HG02642 (cell line): ENCODE results near the gene QKI.
"Not testable (repeated sequence)": the region's sequence is repeated elsewhere in the genome, so short reads cannot be mapped to it uniquely, and the experiment has no call there.

Experiments used
- ATAC-seq: cut with Tn5 transposase; IDR thresholded peaks from one replicate; pipeline ENCODE4 v1.9.1; 2021; ENCODE audit warnings: mild to moderate bottlenecking; ENCODE audit not compliant: unreplicated experiment, poor library complexity

Gene QKI

GRCh38 chr6:163436843-163437242 lies 22.3 kb downstream of the QKI start:
- no peak for ATAC-seq

GRCh38 chr6:163437466-163437865 lies 22.9 kb downstream of the QKI start:
- no peak for ATAC-seq

- no peak for ATAC-seq
Measured at GRCh38 chr6:163438298-163438939, 23.9 kb downstream of the QKI start.

- ATAC-seq: no peak
Measured at GRCh38 chr6:163438940-163439335, 24.4 kb downstream of the QKI start.

- not testable (repeated sequence) for ATAC-seq
Measured at GRCh38 chr6:163439390-163439789, 24.9 kb downstream of the QKI start.

- ATAC-seq: no peak
Measured at GRCh38 chr6:163439997-163440396, 25.5 kb downstream of the QKI start.

GRCh38 chr6:163442336-163442735 lies 27.8 kb downstream of the QKI start:
- no peak for ATAC-seq

- ATAC-seq: no peak
Measured at GRCh38 chr6:163444077-163444476, 29.6 kb downstream of the QKI start.

GRCh38 chr6:163446549-163446948 lies 32.0 kb downstream of the QKI start:
- ATAC-seq: no peak

- ATAC-seq: no peak
Measured at GRCh38 chr6:163449076-163449475, 34.6 kb downstream of the QKI start.

GRCh38 chr6:163454425-163454824 lies 39.9 kb downstream of the QKI start:
- ATAC-seq: no peak

GRCh38 chr6:163455552-163455951 lies 41.0 kb downstream of the QKI start:
- ATAC-seq: no peak

GRCh38 chr6:163457637-163458561 lies 43.4 kb downstream of the QKI start:
- ATAC-seq: peak; percentile 43

GRCh38 chr6:163459007-163459406 lies 44.5 kb downstream of the QKI start:
- no peak for ATAC-seq

- no peak for ATAC-seq
Measured at GRCh38 chr6:163459536-163459935, 45.0 kb downstream of the QKI start.

- ATAC-seq: peak; percentile 90
Measured at GRCh38 chr6:163460307-163460782, 45.8 kb downstream of the QKI start.

- ATAC-seq: no peak
Measured at GRCh38 chr6:163461696-163462095, 47.2 kb downstream of the QKI start.

GRCh38 chr6:163463180-163463579 lies 48.7 kb downstream of the QKI start:
- ATAC-seq: no peak

- no peak for ATAC-seq
Measured at GRCh38 chr6:163463795-163464194, 49.3 kb downstream of the QKI start.

- ATAC-seq: no peak
Measured at GRCh38 chr6:163466839-163467390, 52.4 kb downstream of the QKI start.

GRCh38 chr6:163468738-163469137 lies 54.2 kb downstream of the QKI start:
- no peak for ATAC-seq
